HG03103 (cell line): ENCODE results near the gene IFT81.
"Not testable (repeated sequence)": the region's sequence is repeated elsewhere in the genome, so short reads cannot be mapped to it uniquely, and the experiment has no call there.

Source experiments
- ATAC-seq: cut with Tn5 transposase; IDR thresholded peaks from one replicate; pipeline ENCODE4 v1.9.1; 2021; ENCODE audit warnings: low read depth; ENCODE audit not compliant: unreplicated experiment

IFT81 gene

GRCh38 chr12:110234755-110235154, 110.6 kb downstream of the IFT81 start:
- no peak for ATAC-seq

GRCh38 chr12:110235383-110235782, 111.2 kb downstream of the IFT81 start:
- ATAC-seq: no peak

- no peak for ATAC-seq
Measured at GRCh38 chr12:110243227-110243626, 119.1 kb downstream of the IFT81 start.

- ATAC-seq: no peak
Measured at GRCh38 chr12:110244372-110244771, 120.2 kb downstream of the IFT81 start.

- ATAC-seq: no peak
Measured at GRCh38 chr12:110244829-110245228, 120.7 kb downstream of the IFT81 start.

- no peak for ATAC-seq
Measured at GRCh38 chr12:110245369-110245772, 121.2 kb downstream of the IFT81 start.

GRCh38 chr12:110246636-110247339, 122.6 kb downstream of the IFT81 start:
- ATAC-seq: no peak

GRCh38 chr12:110247340-110248095, 123.4 kb downstream of the IFT81 start:
- no peak for ATAC-seq

- no peak for ATAC-seq
Measured at GRCh38 chr12:110248096-110248447, 123.9 kb downstream of the IFT81 start.

GRCh38 chr12:110249105-110249504, 124.9 kb downstream of the IFT81 start:
- ATAC-seq: no peak

- no peak for ATAC-seq
Measured at GRCh38 chr12:110249716-110250225, 125.6 kb downstream of the IFT81 start.

GRCh38 chr12:110251381-110251780, 127.2 kb downstream of the IFT81 start:
- no peak for ATAC-seq

GRCh38 chr12:110252716-110253115, 128.6 kb downstream of the IFT81 start:
- ATAC-seq: no peak

GRCh38 chr12:110253176-110253575, 129.0 kb downstream of the IFT81 start:
- ATAC-seq: no peak

- no peak for ATAC-seq
Measured at GRCh38 chr12:110254971-110255540, 130.9 kb downstream of the IFT81 start.

- not testable (repeated sequence) for ATAC-seq
Measured at GRCh38 chr12:110255890-110256456, 131.8 kb downstream of the IFT81 start.

GRCh38 chr12:110256780-110257431, 132.7 kb downstream of the IFT81 start:
- no peak for ATAC-seq

GRCh38 chr12:110258466-110258865, 134.3 kb downstream of the IFT81 start:
- no peak for ATAC-seq

GRCh38 chr12:110262442-110263388, 138.6 kb downstream of the IFT81 start:
- no peak for ATAC-seq
